GM12878 (cell line): ENCODE measurements around the gene PTK6. TPM values are rescaled to one million over a fixed set of nuclear protein-coding genes. Genes with fewer than 3 reads are reported as not detected.

Experiments used
- ATAC-seq: fragments of 200-7000 bp; cut with Tn5 transposase; 3 replicates; pipeline ENCODE4 v1.9.1; 2020; ENCODE audit warnings: mild to moderate bottlenecking, moderate library complexity
- BruUV-seq: library from RNA; stranded (reverse); fragments of 400-500 nt; replicated peaks from 2 replicates; lab custom pipeline; 2021; lab: Mats Ljungman, UMichigan
- CTCF ChIA-PET: fragments of 300-600 bp; sonication (Branson Sonifier 250); formaldehyde crosslinking; extraction: SDS; loops from one replicate; lab custom pipeline; 2021; ENCODE audit warnings: inconsistent platforms; lab: Yijun Ruan, JAX
- POLR2A ChIA-PET: fragments of 350-600 bp; formaldehyde crosslinking; extraction: SDS; loops from one replicate; lab custom pipeline; 2021; ENCODE audit warnings: inconsistent platforms; lab: Charles Lee
- RAD21 ChIA-PET: fragments of 300-600 bp; sonication (Branson Sonifier 250); formaldehyde crosslinking; loops from one replicate; lab custom pipeline; 2023; ENCODE audit warnings: antibody characterized with exemption; ENCODE audit not compliant: unreplicated experiment; lab: Charles Lee
- SMC1A ChIA-PET: fragments of 300-600 bp; sonication (Branson Sonifier 250); formaldehyde crosslinking; loops from one replicate; lab custom pipeline; 2023; ENCODE audit not compliant: unreplicated experiment, uncharacterized antibody; lab: Charles Lee
- DNase-seq: peaks from one replicate; pipeline ENCODE4 v3.0.0-alpha.2; 2011; ENCODE audit warnings: low read depth, low spot score
- FAIRE-seq: peaks from 3 replicates; lab custom pipeline; 2011; peaks lifted over from hg19 to GRCh38; lab: Jason Lieb, UNC
- H2AFZ ChIP-seq: 2 replicates; pipeline ENCODE4 v1.6.0; 2011; ENCODE audit warnings: low read depth, low read length, control low read depth; ENCODE audit not compliant: control insufficient read depth
- H3K27ac ChIP-seq: 2 replicates; pipeline ENCODE4 v1.5.1; 2011; ENCODE audit warnings: control low read depth; ENCODE audit not compliant: control insufficient read depth, insufficient read depth
- H3K27me3 ChIP-seq, 2 experiments: replicated peaks in 1 of 2; 2 replicates each; pipeline versions ENCODE4 v1.6.0 to v1.6.1; 2011; ENCODE audit warnings: low read length in 1 of 2; ENCODE audit not compliant: control insufficient read depth in 2 of 2, insufficient read depth in 2 of 2
- H3K36me3 ChIP-seq, 2 experiments: 2 replicates each; pipeline ENCODE4 v1.5.1; 2011; ENCODE audit warnings: low read length in 1 of 2; ENCODE audit not compliant: control insufficient read depth in 2 of 2, insufficient read depth in 2 of 2
- H3K4me1 ChIP-seq: 2 replicates; pipeline ENCODE4 v1.6.1; 2011; ENCODE audit warnings: mild to moderate bottlenecking, low read length, moderate library complexity, mixed read lengths; ENCODE audit not compliant: control insufficient read depth, insufficient read depth
- H3K4me2 ChIP-seq: 2 replicates; pipeline ENCODE4 v1.6.0; 2011; ENCODE audit warnings: control low read depth; ENCODE audit not compliant: control insufficient read depth, insufficient read depth
- H3K4me3 ChIP-seq: fragments of 200-600 bp; sonication (generic); 2 replicates; pipeline ENCODE4 v1.5.1; 2016
- H3K79me2 ChIP-seq: 2 replicates; pipeline ENCODE4 v1.6.0; 2011; ENCODE audit warnings: low read length; ENCODE audit not compliant: control insufficient read depth, insufficient read depth
- H3K9ac ChIP-seq: 2 replicates; pipeline ENCODE4 v1.8.0; 2011; ENCODE audit warnings: low read length, control low read depth, mixed read lengths; ENCODE audit not compliant: control insufficient read depth, insufficient read depth
- H3K9me3 ChIP-seq: replicated peaks from 3 replicates; pipeline ENCODE4 v1.5.1; 2011; ENCODE audit warnings: mild to moderate bottlenecking, low read length; ENCODE audit not compliant: control insufficient read depth, insufficient read depth
- H4K20me1 ChIP-seq: 2 replicates; pipeline ENCODE4 v1.6.0; 2011; ENCODE audit not compliant: control insufficient read depth, insufficient read depth
- BHLHE40 ChIP-seq, 2 experiments: fragments of 450-650 bp in 1 of 2; IDR thresholded peaks; 2 replicates each; pipeline ENCODE4 v1.6.1; 2011 to 2017; ENCODE audit warnings: low read depth in 2 of 2, borderline replicate concordance in 1 of 2, improper control_type of control experiment in 1 of 2, low read length in 1 of 2, mild to moderate bottlenecking in 1 of 2
- EED ChIP-seq: sonication (generic); IDR thresholded peaks from 2 replicates; pipeline ENCODE4 v1.6.1; 2016; ENCODE audit warnings: antibody characterized with exemption, low read depth
- EGR1 ChIP-seq, 2 experiments: IDR thresholded peaks; 1 replicate in 1 of 2; 2 replicates in 1 of 2; pipeline ENCODE4 v1.6.1; 2011 to 2012; ENCODE audit warnings: low read depth in 2 of 2, low read length in 2 of 2, borderline replicate concordance in 1 of 2, mild to moderate bottlenecking in 1 of 2, moderate library complexity in 1 of 2
- ELK1 ChIP-seq: IDR thresholded peaks from 2 replicates; pipeline ENCODE4 v1.6.1; 2012; ENCODE audit warnings: low read depth, low read length, improper control_type of control experiment
- GABPA ChIP-seq: IDR thresholded peaks from 2 replicates; pipeline ENCODE4 v1.6.1; 2014; ENCODE audit warnings: antibody characterized with exemption, low read depth, mild to moderate bottlenecking, inconsistent platforms
- HDAC6 ChIP-seq: fragments of 200-600 bp; sonication (generic); IDR thresholded peaks from one replicate; pipeline ENCODE4 v1.8.0; 2017; ENCODE audit warnings: antibody characterized with exemption; ENCODE audit not compliant: unreplicated experiment
- MTA3 ChIP-seq: IDR thresholded peaks from 2 replicates; pipeline ENCODE4 v1.6.1; 2012; ENCODE audit warnings: low read length, inconsistent platforms, borderline replicate concordance
- NR2C1 ChIP-seq: fragments of 450-650 bp; IDR thresholded peaks from 2 replicates; pipeline ENCODE4 v1.6.1; 2017; ENCODE audit warnings: antibody characterized with exemption, mild to moderate bottlenecking, moderate library complexity
- PKNOX1 ChIP-seq: fragments of 450-650 bp; IDR thresholded peaks from 2 replicates; pipeline ENCODE4 v1.6.1; 2016; ENCODE audit warnings: mild to moderate bottlenecking
- POLR2A ChIP-seq: IDR thresholded peaks from 2 replicates; pipeline ENCODE4 v1.6.1; 2011; ENCODE audit warnings: low read depth, mild to moderate bottlenecking, low read length
- POLR2AphosphoS5 ChIP-seq: IDR thresholded peaks from 2 replicates; pipeline ENCODE4 v1.6.1; 2011; ENCODE audit warnings: mild to moderate bottlenecking, low read length, inconsistent platforms
- RELB ChIP-seq: fragments of 450-650 bp; IDR thresholded peaks from 2 replicates; pipeline ENCODE4 v1.6.1; 2017; ENCODE audit warnings: low read depth, mild to moderate bottlenecking, moderate library complexity
- SKIL ChIP-seq: fragments of 450-650 bp; IDR thresholded peaks from 2 replicates; pipeline ENCODE4 v1.6.1; 2017; ENCODE audit warnings: mild to moderate bottlenecking, low read depth, inconsistent platforms; ENCODE audit not compliant: poor library complexity, severe bottlenecking
- SUPT20H ChIP-seq: IDR thresholded peaks from 2 replicates; pipeline ENCODE4 v1.6.1; 2011; ENCODE audit warnings: low read depth, mild to moderate bottlenecking, low read length, moderate library complexity, borderline replicate concordance; ENCODE audit not compliant: control insufficient read depth
- ZNF384 ChIP-seq: IDR thresholded peaks from 2 replicates; pipeline ENCODE4 v1.6.1; 2012; ENCODE audit warnings: low read depth, mild to moderate bottlenecking, low read length, improper control_type of control experiment, borderline replicate concordance
- WGBS: methylation state at CpG from one replicate; pipeline ENCODE4 v1.1.6; 2016; ENCODE audit warnings: low lambda C conversion rate; ENCODE audit not compliant: insufficient replicate concordance, insufficient coverage; ENCODE audit errors: missing lambda C conversion rate; 5-methylcytosine and 5-hydroxymethylcytosine counted together
- in situ Hi-C: fragments of 300-500 bp; cut with MboI; formaldehyde crosslinking; loops from 9 replicates; pipeline ENCODE4 v1.14.3; 2018; ENCODE audit warnings: mixed read lengths
- intact Hi-C: fragments of 100-400 bp; cut with micrococcal nuclease; formaldehyde crosslinking; loops from one replicate; pipeline ENCODE4 v1.14.2; 2022; ENCODE audit not compliant: unreplicated experiment
- polyA plus RNA-seq, 11 experiments: library from polyadenylated mRNA; depleted of rRNA in 4 of 11; unstranded in 6 of 11; stranded (reverse) in 5 of 11; fragments of >200 nt; fragmentation: Nextera tagmentation in 4 of 11; fragmentation: Illumina TruSeq in 1 of 11; extraction: Ambion mirVana in 4 of 11; extraction: Trizol in 1 of 11; gene quantifications; 1 replicate in 1 of 11; 2 replicates in 10 of 11; pipeline versions ENCODE4 v1.2.1 to v1.2.3, GENCODE V29; 2011 to 2016; ENCODE audit warnings: inconsistent platforms in 2 of 11, missing spikeins in 2 of 11, low read depth in 1 of 11
- total RNA-seq, 4 experiments: library from RNA; depleted of rRNA in 3 of 4; stranded (reverse); fragments of >200 nt in 3 of 4; fragmentation: Illumina TruSeq in 1 of 4; extraction: Trizol in 1 of 4; gene quantifications; 2 replicates each; pipeline versions ENCODE4 v1.2.1 to v1.2.3, GENCODE V29; 2013 to 2021

Gene PTK6
- total and polyA plus RNA-seq, 10 of the 15 experiments (the other 5 are each of a cell fraction or from before 2014, with no cell fraction given), result 0.02 to 0.21 (median 0.09) TPM; not detected in 3

- SMC1A ChIA-PET, result no interaction called here
- Histone ChIP-seq H3K4me2 (no peak overlapping the region), H3K9ac (no peak overlapping the region), H3K79me2 (no peaks in the 10 kb centered on the region), H4K20me1 (no peaks in the 10 kb centered on the region), H3K4me1 (no peaks in the 10 kb centered on the region)
- in situ Hi-C loops, result no loop called here
- no peak for FAIRE-seq
- TF ChIP-seq EGR1 (IDR thresholded peaks at IDR 0.05; ENCODE audit: borderline replicate concordance in 1 of 2, low read depth in 2 of 2, low read length in 2 of 2) (no peak), GABPA (no peak), ELK1 (no peak), HDAC6 (no peak), PKNOX1 (no peak), SUPT20H (no peak), ZNF384 (no peak), MTA3 (no peak), BHLHE40 (IDR thresholded peaks at IDR 0.05; ENCODE audit: borderline replicate concordance in 1 of 2, low read depth in 2 of 2, low read length in 1 of 2) (no peak), NR2C1 (no peak), POLR2AphosphoS5 (no peak), RELB (no peak), POLR2A (no peak), EED (no peak), SKIL (no peak)
- TF ChIP-seq, all 136 proteins: peak for 0
- ChIA-PET CTCF (no interaction called here), RAD21 (no interaction called here), POLR2A (no interaction called here)
- Histone ChIP-seq H2AFZ (no peak overlapping the region), H3K9me3 (peaks cover 2% of the 10 kb centered on the region; the same call in 1 of the 3 replicates), H3K27ac (no peak overlapping the region), H3K4me3 (no peak overlapping the region), H3K36me3 (no peaks in the 10 kb centered on the region), H3K27me3 (no peaks in the 10 kb centered on the region; a peak in 1 of 4 replicates)
- intact Hi-C loops, result no loop called here
- BruUV-seq, result no TSS peak
- 60% methylated on average over 33 of the region's 33 CpGs for WGBS
- DNase-seq (no peak), ATAC-seq (no peak)
These were observed 29.0 kb downstream of the PTK6 start for GRCh38 chr20:63508072-63508768.
